Heart left ventricle (tissue), 13 donors: ENCODE measurements around the gene ARSG.

Source experiments
- CTCF ChIP-seq, 12 donors: fragments of 200-600 bp; sonication (generic) in 4 of 12; IDR thresholded peaks; one replicate each; pipeline versions ENCODE4 v1.5.0 to v1.8.0; 2018 to 2022; ENCODE audit warnings: antibody characterized with exemption in 12 of 12, mild to moderate bottlenecking in 5 of 12
- POLR2A ChIP-seq, 2 donors: fragments of 450-650 bp; IDR thresholded peaks; one replicate each; pipeline ENCODE4 v1.6.1; 2017; ENCODE audit warnings: antibody characterized with exemption in 2 of 2, mild to moderate bottlenecking in 2 of 2, moderate library complexity in 2 of 2
- donor health status: ischemic (EF 13 %, LVEDD 7.1; RV severe dilation, severe dysfunction).
- donor health status: DM: no; HTN: yes; CAD: no.
- donor health status: DM: no; HTN: no; CAD: no.
- donor health status: ischemic (EF 25% LVEDD 6.9; RV normal size, moderate dysfunction).
- donor health status: ischemic (EF 25% LVEDD 5.7; RV mildly dilated, moderate dysfunction).
- donor health status: ischemic (EF 35%, LVEDD 5.7; RV mildly dilated, moderate dysfunction).
- donor health status: nonischemic (EF 11% LVEDD 7.7; RV severe dilation, severe dysfunction).
- donor health status: DM: yes; HTN: yes; CAD: no.
- donor health status: PGD.
- donor health status: ischemic (EF 29% LVEDD 5.4; RV normal size, mild dysfunction).
- donor health status: nonischemic (EF 23%, LVEDD 6.1; RV moderate dilation, normal function).

- no peak for TF ChIP-seq CTCF (IDR thresholded peaks at IDR 0.05)
- TF ChIP-seq POLR2A (IDR thresholded peaks at IDR 0.05), result no peak
Observed at GRCh38 chr17:68418876-68419275, 127.6 kb downstream of the ARSG start.
